ENCODE results near the gene PKHD1.

The PKHD1 gene

GRCh38 chr6:52124126-52125121 is 37.0 kb upstream of the PKHD1 start:
- no peak for DNase-seq (ENCODE audit: low read depth)
- no peak overlapping the region for H3K4me3 ChIP-seq (ENCODE audit: low read depth, low read length)
- no peak for TF ChIP-seq CTCF (conservative IDR thresholded peaks at IDR 0.05; ENCODE audit: low read depth, low read length)

GRCh38 chr6:52123251-52123650 is 35.8 kb upstream of the PKHD1 start:
- no peak overlapping the region for H3K4me3 ChIP-seq (ENCODE audit: low read depth, low read length)
- no peak for DNase-seq (ENCODE audit: low read depth)
- TF ChIP-seq CTCF (conservative IDR thresholded peaks at IDR 0.05; ENCODE audit: low read depth, low read length) = no peak

GRCh38 chr6:52117352-52117751 is 29.9 kb upstream of the PKHD1 start:
- no peak overlapping the region for H3K4me3 ChIP-seq (ENCODE audit: low read depth, low read length)
- no peak for DNase-seq (ENCODE audit: low read depth)
- TF ChIP-seq CTCF (conservative IDR thresholded peaks at IDR 0.05; ENCODE audit: low read depth, low read length) = no peak

GRCh38 chr6:52116605-52116948 is 29.2 kb upstream of the PKHD1 start:
- H3K4me3 ChIP-seq (ENCODE audit: low read depth, low read length) = no peak overlapping the region
- TF ChIP-seq CTCF (conservative IDR thresholded peaks at IDR 0.05; ENCODE audit: low read depth, low read length) = no peak
- DNase-seq (ENCODE audit: low read depth) = no peak

- H3K4me3 ChIP-seq (ENCODE audit: low read depth, low read length) = no peak overlapping the region
- no peak for DNase-seq (ENCODE audit: low read depth)
- no peak for TF ChIP-seq CTCF (conservative IDR thresholded peaks at IDR 0.05; ENCODE audit: low read depth, low read length)
These were observed 28.6 kb upstream of the PKHD1 start for GRCh38 chr6:52115891-52116604.

GRCh38 chr6:52115145-52115741 is 27.8 kb upstream of the PKHD1 start:
- DNase-seq (ENCODE audit: low read depth) = no peak
- H3K4me3 ChIP-seq (ENCODE audit: low read depth, low read length) = no peak overlapping the region
- no peak for TF ChIP-seq CTCF (conservative IDR thresholded peaks at IDR 0.05; ENCODE audit: low read depth, low read length)
